Measurements from ENCODE around the gene KIF12.

The KIF12 gene

DNA sequence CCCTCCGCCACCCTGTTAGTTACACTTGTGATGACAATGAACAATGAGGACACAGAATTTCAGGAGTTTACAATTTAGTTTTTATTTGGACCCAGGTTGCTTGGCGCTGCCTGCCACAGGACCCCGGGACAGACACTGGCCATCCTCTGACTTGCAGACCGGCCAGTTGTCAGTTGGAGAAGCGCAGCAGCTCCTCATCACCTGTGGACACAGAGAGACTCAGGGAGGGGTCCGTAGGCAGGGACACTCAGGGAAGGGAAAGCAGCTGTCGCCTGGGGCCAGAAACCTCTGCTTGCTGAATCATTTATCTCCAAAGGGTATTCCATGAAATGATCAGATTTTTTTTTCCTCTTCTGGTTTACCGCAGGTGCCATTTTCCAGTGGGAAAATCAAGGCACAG is 39.0 kb downstream of the KIF12 start:
- no peak for ATAC-seq (ENCODE audit: insufficient read depth, low read depth)
- Histone ChIP-seq H3K9ac (ENCODE audit: low read depth, low read length) (no peak overlapping the region), H3K4me2 (ENCODE audit: insufficient read depth, low read length) (no peak overlapping the region), H3K27me3 (ENCODE audit: insufficient read depth, low read length, poor library complexity) (no peaks in the 10 kb centered on the region), H3K4me1 (ENCODE audit: insufficient read depth, low read length) (no peaks in the 10 kb centered on the region), H3K9me3 (ENCODE audit: insufficient read depth, low read length, severe bottlenecking) (no peaks in the 10 kb centered on the region), H3K4me3 (ENCODE audit: low read depth in 1 of 2, low read length in 2 of 2) (no peak overlapping the region), H4K20me1 (ENCODE audit: insufficient read depth, low read length) (no peaks in the 10 kb centered on the region), H3K79me2 (ENCODE audit: insufficient read depth, low read length) (no peaks in the 10 kb centered on the region), H2AFZ (ENCODE audit: low read depth, low read length) (no peak overlapping the region), H3K36me3 (ENCODE audit: insufficient read depth, low read length) (no peaks in the 10 kb centered on the region), H3K27ac (ENCODE audit: low read length) (no peak overlapping the region)
- no peak for TF ChIP-seq EZH2 (IDR thresholded peaks at IDR 0.05; ENCODE audit: borderline replicate concordance, low read depth, low read length, severe bottlenecking)
- TF ChIP-seq, protein P1, sequence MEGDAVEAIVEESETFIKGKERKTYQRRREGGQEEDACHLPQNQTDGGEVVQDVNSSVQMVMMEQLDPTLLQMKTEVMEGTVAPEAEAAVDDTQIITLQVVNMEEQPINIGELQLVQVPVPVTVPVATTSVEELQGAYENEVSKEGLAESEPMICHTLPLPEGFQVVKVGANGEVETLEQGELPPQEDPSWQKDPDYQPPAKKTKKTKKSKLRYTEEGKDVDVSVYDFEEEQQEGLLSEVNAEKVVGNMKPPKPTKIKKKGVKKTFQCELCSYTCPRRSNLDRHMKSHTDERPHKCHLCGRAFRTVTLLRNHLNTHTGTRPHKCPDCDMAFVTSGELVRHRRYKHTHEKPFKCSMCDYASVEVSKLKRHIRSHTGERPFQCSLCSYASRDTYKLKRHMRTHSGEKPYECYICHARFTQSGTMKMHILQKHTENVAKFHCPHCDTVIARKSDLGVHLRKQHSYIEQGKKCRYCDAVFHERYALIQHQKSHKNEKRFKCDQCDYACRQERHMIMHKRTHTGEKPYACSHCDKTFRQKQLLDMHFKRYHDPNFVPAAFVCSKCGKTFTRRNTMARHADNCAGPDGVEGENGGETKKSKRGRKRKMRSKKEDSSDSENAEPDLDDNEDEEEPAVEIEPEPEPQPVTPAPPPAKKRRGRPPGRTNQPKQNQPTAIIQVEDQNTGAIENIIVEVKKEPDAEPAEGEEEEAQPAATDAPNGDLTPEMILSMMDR (IDR thresholded peaks at IDR 0.05; ENCODE audit: borderline replicate concordance, extremely low read depth, low read length, poor library complexity, severe bottlenecking) = no peak
- no peak for DNase-seq

DNA sequence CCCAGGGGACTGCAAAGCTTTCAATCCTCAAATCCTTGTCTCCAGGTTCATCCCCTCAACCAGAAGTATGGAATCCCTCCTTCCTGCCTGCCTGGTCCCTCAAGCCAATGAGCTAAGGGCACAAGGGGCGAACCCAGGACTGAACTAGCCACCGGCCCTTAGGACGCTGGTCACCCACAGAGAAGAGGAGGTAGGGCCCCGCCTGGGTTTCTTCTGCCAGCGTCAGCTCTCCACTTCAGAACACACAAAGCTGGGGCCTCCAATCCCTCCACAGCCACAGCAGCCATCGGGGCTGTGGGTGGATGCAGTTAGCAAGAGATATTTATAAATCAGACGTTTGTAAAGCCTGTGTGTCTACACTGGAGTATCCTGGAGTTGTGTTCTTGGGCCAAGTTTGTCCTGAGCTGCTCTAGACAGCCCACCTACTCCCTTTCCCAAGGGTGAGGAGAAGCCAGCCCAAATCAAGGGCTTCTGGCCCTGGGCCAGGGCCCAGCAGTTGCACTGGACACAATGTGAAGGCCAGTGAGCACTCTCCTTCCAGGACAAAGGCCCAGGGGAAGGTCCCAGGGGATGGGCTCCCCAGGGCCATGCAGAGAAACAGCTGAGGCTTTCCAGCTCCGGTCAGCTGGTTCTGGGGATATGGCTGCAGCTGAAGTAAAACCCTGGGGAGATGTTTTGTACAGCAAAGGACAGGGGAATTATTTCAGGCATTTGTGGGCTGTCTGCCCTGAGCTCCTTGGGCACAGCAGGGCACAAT is 39.9 kb downstream of the KIF12 start:
- Histone ChIP-seq H3K4me3 (ENCODE audit: low read depth in 1 of 2, low read length in 2 of 2) (no peak overlapping the region), H2AFZ (ENCODE audit: low read depth, low read length) (no peak overlapping the region), H3K79me2 (ENCODE audit: insufficient read depth, low read length) (no peaks in the 10 kb centered on the region), H3K27ac (ENCODE audit: low read length) (no peak overlapping the region), H3K4me1 (ENCODE audit: insufficient read depth, low read length) (no peaks in the 10 kb centered on the region), H3K36me3 (ENCODE audit: insufficient read depth, low read length) (no peaks in the 10 kb centered on the region), H3K27me3 (ENCODE audit: insufficient read depth, low read length, poor library complexity) (no peaks in the 10 kb centered on the region), H3K4me2 (ENCODE audit: insufficient read depth, low read length) (no peak overlapping the region), H3K9ac (ENCODE audit: low read depth, low read length) (no peak overlapping the region), H4K20me1 (ENCODE audit: insufficient read depth, low read length) (no peaks in the 10 kb centered on the region), H3K9me3 (ENCODE audit: insufficient read depth, low read length, severe bottlenecking) (no peaks in the 10 kb centered on the region)
- DNase-seq (no peak), ATAC-seq (ENCODE audit: insufficient read depth, low read depth) (no peak)
- TF ChIP-seq, protein P1 (IDR thresholded peaks at IDR 0.05; ENCODE audit: borderline replicate concordance, extremely low read depth, low read length, poor library complexity, severe bottlenecking) = no peak
- TF ChIP-seq EZH2 (IDR thresholded peaks at IDR 0.05; ENCODE audit: borderline replicate concordance, low read depth, low read length, severe bottlenecking) = no peak

DNA sequence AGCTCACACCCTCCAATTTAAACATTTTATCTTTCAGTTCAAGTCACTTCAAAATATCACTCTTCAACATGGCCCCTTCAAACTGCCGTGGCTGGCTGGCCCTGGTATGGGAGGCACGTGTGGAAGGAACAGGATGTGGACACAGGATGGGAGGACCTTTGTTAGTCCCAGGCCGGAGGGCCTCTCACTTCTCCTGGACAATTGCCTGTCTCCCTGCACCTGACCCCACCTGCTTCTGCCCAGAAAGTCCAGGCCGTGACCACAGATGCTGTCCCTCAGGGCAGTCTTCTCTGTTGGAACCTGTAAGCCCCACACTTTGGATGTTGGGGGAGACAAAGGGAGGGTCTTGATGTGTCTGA is 40.4 kb downstream of the KIF12 start:
- H3K9ac ChIP-seq (ENCODE audit: low read depth, low read length) = no peak overlapping the region
- H3K9me3 ChIP-seq (ENCODE audit: insufficient read depth, low read length, severe bottlenecking) = no peaks in the 10 kb centered on the region
- no peaks in the 10 kb centered on the region for H3K79me2 ChIP-seq (ENCODE audit: insufficient read depth, low read length)
- H3K4me3 ChIP-seq (ENCODE audit: low read depth in 1 of 2, low read length in 2 of 2) = no peak overlapping the region
- no peaks in the 10 kb centered on the region for H4K20me1 ChIP-seq (ENCODE audit: insufficient read depth, low read length)
- H3K4me2 ChIP-seq (ENCODE audit: insufficient read depth, low read length) = no peak overlapping the region
- no peaks in the 10 kb centered on the region for H3K4me1 ChIP-seq (ENCODE audit: insufficient read depth, low read length)
- TF ChIP-seq, protein P1 (IDR thresholded peaks at IDR 0.05; ENCODE audit: borderline replicate concordance, extremely low read depth, low read length, poor library complexity, severe bottlenecking) = no peak
- no peak for TF ChIP-seq EZH2 (IDR thresholded peaks at IDR 0.05; ENCODE audit: borderline replicate concordance, low read depth, low read length, severe bottlenecking)
- no peak overlapping the region for H3K27ac ChIP-seq (ENCODE audit: low read length)
- no peaks in the 10 kb centered on the region for H3K27me3 ChIP-seq (ENCODE audit: insufficient read depth, low read length, poor library complexity)
- ATAC-seq (ENCODE audit: insufficient read depth, low read depth) (no peak), DNase-seq (no peak)
- H3K36me3 ChIP-seq (ENCODE audit: insufficient read depth, low read length) = no peaks in the 10 kb centered on the region
- H2AFZ ChIP-seq (ENCODE audit: low read depth, low read length) = no peak overlapping the region
